HG03354 (cell line): ENCODE results near the gene GPX4.

Experiments
- ATAC-seq: cut with Tn5 transposase; IDR thresholded peaks from one replicate; pipeline ENCODE4 v1.9.1; 2021; ENCODE audit warnings: mild to moderate bottlenecking; ENCODE audit not compliant: unreplicated experiment, poor library complexity, severe bottlenecking

The GPX4 gene

DNA sequence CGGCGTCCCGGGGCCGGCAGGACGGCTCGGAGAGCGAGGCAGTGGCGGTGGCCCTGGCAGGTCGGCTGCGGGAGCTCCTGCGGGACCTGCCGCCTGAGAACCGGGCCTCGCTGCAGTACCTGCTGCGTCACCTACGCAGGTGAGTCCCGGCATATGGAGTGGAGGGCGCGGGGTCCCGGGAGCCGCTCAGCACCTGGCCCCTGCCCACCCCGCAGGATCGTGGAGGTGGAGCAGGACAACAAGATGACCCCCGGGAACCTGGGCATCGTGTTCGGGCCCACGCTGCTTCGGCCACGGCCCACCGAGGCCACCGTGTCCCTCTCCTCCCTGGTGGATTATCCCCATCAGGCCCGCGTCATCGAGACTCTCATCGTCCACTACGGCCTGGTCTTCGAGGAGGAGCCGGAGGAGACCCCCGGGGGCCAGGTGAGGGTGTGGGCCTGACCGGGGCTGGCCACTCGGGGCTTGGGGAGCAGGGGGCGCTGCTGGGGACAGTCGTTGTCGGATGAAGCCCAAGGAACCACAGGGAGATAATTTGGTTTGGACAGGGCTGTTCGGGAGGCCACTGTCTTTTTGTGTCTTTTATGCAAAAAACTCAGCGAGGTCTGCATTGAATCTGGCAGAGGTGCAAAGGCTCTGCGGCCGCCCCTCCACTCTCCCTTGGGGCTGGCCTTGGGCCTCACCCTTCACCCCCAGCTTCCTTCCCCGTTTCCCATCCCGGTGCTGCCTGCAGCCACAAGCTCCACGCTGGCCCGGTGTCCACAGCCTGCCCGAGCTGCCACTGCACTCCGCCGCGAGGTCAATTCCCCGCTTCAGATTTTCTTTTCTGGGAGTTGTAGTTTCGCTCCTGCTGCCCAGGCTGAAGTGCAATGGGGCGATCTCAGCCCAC is 20.6 kb upstream of the GPX4 start:
- ATAC-seq: no peak

GRCh38 chr19:1084024-1084868 is 19.5 kb upstream of the GPX4 start:
- ATAC-seq: no peak

DNA sequence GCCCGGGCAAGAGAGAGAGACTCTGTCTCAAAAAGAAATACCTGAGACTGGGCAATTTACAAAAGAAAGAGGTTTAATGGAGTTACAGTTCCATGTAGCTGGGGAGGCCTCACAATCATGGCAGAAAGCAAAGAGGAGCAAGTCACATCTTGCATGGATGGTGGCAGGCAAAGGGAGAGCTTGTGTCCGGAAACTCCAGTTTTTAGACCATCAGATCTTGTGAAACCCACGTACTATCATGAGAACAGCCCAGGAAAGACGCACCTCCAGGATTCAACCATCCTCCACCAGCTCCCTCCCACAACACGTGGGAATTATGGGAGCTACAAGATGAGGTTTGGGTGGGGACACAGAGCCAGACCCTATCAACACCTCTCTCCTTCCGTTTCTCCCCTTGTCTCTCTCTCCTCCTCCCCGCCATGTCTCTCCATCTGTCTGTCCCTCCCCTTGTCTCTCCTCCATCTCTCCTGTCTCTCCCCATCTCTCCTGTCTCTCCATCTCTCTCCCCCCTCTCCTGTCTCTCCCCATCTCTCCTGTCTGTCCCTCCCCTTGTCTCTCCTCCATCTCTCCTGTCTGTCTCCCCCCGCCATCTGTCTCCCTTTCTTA is 18.6 kb upstream of the GPX4 start:
- ATAC-seq: no peak

GRCh38 chr19:1085676-1086442 is 17.9 kb upstream of the GPX4 start:
- no peak for ATAC-seq

GRCh38 chr19:1086613-1087012 is 17.2 kb upstream of the GPX4 start:
- ATAC-seq: no peak

DNA sequence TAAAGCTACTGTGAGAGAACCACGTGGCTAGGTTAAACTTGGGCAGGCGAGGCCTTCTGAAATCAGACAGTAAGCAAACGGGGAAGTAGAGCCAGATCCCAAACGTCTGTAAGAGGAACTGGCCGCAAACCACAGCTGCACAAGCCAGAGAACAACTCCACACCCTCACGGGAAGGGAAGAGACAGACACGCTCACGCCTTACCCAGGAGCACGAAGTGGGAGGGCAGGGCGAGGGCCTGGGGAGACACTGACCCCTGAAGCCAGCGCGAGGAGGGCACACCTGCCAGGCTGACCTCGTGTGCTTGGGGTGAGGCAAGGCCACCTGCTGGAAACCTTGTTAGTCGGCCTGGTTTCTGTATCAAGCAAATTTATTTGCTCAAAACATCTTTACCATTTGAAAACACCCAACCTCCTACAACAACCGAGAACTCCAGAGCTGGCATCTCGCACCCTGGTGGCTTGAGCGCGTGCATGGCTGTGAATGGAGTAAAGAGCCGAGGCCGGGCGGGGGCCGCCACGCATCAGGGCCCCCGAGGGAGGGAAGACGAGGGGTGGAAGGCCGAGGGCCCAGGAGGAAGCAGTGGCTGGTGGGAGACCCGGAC is 15.9 kb upstream of the GPX4 start:
- no peak for ATAC-seq

DNA sequence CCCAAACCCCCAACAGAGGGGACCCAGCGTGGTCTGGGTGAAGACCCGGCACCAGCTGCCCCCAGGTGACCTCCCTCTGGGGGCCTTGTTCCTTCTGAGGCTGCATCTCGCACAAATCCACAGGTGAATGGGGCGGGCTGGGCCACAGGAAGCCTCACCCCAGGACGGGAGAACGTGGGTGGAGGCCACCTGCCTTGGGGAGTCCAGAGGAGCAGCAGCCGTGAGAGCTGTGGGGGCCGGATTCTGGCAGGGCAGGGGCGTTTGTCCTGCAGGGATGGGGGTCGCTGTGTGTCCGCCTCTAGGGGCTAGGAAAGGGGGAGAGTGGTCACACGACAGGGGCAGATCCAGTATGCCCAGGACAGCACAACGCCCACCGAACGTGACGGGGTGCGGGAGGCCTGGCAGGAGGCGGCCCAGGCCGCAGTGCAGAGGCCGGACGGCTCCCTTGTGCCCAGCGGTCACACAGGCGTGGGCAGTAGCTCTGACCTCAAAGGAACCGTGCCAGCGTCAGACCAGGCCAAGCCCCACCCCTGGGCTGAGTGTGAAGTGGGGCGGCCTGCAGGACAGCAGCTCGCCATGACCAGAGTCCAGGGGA is 15.3 kb upstream of the GPX4 start:
- ATAC-seq: no peak

DNA sequence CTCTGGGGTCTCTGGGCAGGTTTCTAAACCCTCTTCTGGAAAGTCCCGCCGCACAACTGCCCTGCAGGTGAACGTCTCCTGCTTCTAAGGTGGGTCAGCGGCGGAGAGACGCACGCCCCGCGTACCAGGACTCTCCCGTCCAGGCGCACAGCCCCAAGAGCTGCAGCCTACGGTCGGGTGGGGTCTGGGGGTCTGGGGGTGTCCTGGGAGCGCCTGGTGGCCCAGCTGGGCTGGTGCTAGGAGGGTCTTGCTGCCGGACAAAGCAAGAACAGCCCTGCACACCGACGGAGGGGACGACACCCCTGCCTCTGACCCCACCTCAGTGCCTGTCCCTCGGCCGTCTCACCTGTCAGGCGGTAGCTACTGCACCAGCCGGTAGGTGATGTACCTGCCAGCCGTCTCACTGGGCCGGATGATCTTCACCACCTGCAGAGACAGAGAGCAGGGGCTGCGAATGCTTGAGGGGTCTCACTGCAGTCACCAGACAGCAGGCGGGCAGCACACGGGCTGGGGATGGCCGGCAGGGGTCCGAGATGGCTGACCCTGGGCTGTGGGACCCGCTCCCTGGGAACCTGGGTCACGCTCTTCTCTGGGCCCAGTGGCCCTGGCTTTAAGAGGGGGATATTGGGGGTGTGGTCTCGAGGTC is 14.5 kb upstream of the GPX4 start:
- no peak for ATAC-seq

GRCh38 chr19:1089891-1090290 is 13.9 kb upstream of the GPX4 start:
- ATAC-seq: no peak

GRCh38 chr19:1090731-1091543 is 12.9 kb upstream of the GPX4 start:
- ATAC-seq: no peak

GRCh38 chr19:1091544-1092175 is 12.1 kb upstream of the GPX4 start:
- no peak for ATAC-seq

DNA sequence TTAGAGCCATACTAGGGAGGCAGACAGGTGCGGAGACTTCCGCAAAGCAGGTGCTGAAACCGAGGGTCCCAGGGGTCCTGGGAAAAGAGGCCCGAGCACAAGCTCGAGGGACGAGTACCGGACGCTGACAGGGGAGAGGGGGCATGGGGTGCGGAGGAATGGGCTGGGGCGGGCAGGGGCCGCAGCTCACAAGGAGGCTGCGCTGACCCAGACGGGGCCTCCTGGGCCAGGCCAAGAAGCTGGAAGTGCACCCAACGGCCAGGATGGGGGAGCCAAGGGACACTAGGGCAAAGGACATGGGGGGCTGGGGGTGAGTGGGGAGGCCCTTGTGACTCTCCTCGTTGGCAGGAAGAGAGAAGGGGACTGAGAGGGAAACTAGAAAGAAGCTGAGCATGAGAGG is 10.5 kb upstream of the GPX4 start:
- no peak for ATAC-seq

DNA sequence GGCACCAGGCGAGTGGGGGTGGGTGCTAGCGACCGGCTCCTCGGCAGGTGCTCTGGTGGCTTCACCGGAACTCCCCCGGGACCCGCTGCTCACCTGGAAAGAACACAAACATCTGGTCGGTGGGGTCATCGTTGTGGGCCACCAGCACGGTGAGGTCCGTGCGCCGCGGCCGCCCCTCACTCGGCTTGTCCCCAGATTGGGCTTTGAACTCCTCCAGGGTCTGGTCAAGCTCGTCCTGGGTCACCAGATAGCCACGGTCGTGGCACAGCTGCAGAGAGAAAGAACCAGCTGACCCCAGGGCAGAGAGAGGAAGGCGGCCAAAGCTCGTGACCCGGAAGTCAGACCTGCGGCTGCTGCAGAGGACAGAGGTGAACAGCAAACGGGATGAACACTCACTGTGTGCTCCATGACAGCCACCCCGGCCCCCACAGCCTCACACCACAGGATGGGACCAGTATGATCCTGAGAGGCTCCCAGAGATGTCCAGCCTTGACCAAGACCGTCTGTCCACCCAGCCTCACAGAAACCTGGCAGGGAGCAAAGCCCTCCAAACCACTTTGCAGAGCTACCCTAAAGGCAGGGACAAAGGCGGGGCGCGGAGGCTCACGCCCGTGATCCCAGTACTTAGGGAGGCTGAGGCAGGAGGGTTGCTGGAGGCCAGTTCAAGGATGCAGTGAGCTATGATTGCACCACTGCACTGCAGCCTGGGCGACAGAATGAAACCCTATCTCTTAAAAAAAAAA is 9.8 kb upstream of the GPX4 start:
- no peak for ATAC-seq

- ATAC-seq: no peak
These were observed 9.2 kb upstream of the GPX4 start for GRCh38 chr19:1094655-1094977.

DNA sequence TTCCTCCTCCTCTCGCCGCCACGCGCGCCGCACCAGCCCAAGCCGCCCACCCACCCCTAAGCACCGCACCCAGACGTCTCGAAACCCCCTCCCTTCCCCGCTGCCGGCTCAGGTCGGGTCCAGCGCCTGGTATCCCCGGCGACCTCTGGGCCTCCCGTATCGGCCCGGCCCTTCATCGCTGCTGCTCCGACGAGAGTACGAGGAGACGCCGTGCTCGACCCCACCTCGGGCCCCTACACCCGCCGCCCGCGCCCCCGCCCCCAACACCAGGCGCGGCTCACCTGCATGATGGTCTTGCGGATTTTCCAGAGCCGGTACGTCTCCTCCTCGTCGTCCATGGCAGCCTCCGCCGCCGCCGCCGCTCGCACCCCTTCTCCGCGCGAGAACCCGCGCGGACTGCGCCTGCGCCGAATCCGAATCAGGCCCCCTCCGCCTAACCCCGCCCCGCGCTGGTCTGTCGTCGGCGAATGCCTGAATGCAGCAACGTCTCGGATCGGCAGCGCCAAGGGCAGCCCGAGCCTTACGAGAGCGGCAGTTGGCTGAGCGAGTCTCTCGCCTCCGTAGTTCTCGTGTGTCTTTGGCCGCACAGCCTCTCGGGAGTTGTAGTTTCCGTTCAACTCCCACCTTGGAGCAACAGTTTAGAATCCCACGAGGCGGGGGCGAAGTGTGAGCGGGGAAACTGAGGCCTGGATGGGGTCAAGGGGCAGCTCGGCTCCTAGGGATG is 8.7 kb upstream of the GPX4 start, which contains the start of gene POLR2E:
TSS of gene POLR2E (minus strand) at position 398 of the 724 bp plus-strand sequence. CDS start at position 338, 60 bp downstream.
- ATAC-seq: peak; percentile 81

DNA sequence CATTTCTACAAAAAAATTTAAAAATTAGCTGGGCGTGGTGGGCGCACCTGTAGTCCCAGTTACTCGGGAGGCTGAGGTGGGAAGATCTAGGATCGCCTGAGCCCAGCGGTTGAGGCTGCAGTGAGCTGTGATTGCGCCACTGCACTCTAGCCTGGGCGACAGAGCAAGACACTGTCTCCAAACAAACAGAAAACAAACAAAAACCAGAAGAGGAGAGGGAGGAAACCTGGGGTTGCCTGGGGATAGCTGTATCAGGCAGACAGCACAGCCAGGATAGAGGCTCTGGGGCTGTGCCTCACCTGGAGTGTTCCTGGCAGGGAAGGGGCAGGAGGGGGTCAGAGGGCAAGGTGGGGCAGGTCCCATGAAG is 6.0 kb upstream of the GPX4 start:
- no peak for ATAC-seq
